Measurements from ENCODE around the gene CD81.

CD81 gene

DNA sequence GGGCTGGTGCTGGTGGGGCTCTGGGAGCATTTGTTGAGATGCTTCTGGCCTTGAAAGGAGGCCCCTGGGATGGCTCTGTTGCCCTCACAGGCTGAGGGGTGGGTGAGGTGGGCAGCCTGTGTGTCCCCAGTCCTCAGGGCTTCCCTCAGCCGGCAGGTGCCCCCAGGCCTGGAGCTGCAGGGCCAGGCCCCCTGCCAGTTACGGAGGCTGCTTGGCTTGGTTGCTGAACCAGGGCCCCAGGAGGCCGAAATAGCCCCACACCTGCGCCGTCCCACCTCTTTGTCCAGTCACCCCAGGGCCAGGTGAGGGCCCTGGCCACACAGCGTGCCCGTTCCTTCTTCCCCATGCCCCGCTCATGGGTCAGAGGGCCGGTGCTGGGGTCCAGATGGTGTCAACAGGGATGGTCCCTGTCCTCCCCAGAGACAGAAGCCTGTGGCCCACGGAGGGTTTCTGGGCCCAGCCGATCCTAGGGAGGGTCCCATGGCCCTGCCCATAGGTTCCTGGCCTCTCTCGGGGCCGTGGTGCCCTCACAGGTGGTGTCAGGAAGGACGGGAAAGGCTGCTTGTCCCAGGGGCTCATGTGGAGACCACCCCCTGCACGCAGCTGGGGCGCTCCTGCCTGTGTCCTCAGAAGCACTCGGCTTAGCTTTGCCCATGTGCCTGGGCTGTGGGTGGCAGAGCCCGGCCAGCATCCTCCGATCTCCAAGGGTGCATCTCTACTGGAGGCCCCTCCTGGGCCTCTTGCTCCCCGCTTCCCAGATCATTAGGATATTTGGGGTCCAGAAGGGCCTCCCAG lies 14.3 kb downstream of the CD81 start:
- DNase-seq: no peak

DNA sequence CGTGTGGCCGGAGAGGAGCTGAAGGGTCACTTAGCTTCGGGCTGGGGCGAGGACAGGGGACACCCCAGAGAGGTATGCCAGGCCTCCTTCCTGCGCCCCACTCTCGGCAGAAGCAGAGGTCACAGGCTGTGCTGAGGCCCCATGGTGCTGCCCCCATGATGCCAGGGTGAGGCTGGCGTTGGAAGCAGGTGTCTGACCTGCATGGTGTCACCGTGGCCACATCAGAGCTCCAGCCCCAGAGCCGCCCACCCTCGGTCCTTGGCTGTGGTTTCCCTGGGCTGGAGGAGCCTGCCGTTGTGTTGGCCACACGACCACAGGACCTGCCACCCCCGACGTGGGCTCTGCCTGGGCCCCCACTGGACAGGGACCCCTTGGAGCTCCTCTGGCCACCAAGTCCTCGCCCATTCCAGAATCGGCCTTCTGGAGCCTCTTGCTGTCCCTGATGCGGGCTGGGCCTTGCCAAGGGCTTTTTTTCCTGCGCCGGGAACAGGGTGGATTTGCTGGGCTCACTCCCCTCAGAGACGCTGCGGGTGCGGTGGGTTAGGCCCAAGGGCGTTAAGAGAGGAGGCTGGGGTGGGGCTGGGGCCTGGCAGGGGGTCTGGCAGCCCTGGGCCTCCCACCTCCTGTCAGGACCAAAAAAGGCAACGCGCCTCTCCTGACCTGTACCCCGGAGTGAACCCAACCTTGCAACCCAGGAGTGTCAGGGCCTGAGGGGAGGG lies 15.3 kb downstream of the CD81 start:
- no peak for DNase-seq

DNA sequence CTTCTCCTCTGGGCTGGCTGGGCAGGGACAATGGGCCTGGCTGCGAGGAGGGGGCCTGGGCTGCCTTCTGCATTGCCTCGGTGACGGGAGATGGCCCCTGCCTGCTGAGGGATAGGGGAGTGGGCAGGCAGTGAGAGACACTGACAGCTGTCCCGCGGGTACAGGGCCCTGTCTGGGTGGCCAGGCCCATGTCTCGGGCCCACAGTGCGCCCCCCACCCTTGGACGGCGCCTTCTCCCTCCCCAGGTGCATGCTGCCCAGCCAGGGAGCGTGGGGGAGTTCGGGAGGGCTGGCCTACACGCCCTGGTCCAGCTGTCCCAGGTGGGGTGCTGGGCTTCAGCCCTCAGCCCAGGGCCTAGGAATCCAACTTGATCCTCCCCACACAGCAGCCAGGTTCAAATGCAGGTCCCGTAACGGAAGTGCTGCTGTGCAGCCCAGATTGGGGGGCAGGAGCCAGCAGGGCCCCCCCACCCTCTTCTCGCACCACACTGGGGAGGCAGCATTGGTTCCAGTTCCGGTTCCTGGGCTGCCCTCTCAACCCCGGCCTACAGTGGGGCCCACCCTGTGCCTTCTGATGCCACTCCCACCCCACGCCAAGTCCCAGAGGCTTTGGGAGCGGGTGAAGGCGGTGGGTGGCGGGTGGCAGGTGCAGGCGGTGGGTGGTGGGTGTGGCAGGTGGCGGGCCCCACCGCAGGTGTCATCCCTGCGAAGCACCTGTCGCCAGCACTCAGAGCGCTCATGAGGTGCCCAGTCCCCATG lies 16.2 kb downstream of the CD81 start:
- DNase-seq: no peak

DNA sequence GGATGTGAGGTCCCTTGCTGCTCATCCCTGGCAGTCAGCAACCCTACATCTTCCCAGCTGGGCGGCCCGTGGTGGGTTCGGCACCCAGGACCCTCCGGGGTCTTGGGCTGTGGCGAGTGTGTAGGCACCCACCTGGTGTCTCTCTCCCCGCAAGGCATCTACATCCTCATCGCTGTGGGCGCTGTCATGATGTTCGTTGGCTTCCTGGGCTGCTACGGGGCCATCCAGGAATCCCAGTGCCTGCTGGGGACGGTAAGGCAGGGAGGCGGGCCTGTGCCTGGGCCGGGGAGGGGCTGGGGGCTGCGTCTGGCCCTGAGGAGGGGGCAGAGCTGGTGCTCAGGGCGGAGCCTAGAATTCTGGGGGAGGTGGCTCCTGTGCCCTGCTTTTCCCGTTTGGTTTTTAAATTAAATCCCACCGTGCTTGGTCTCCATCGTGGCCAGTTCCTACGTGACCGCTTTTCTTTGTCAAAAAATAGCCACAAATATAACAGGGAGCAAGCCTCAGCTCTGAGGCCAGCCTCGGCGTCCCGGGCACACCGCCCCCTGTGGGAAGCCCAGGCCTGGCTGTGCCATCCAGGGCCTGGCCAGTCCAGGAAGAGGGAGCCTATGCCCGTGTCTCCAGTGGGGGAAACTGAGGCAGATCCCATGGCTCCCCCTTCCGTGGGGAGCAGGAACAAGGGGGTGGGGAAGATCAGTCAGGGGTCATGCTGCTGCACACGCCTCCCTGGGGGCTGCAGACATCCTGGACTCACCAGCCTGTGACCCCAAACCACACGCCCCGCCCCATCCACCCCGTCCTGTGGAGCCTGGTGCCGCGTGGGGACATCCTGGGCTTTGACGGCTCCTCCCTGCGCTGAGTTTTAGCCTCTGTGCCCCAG lies 17.1 kb downstream of the CD81 start:
- DNase-seq: no peak

DNA sequence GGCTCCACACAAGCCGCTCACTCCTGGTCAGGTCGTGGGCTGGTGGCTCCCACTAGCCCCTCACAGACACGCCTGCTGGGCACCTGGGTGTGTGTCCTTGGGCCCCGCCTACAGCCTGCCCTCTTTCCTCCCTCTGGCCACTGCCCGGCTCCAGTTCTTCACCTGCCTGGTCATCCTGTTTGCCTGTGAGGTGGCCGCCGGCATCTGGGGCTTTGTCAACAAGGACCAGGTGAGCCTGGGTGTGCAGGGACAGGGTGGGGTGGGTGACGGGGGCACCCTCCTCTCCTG lies 17.7 kb downstream of the CD81 start:
- DNase-seq: no peak

DNA sequence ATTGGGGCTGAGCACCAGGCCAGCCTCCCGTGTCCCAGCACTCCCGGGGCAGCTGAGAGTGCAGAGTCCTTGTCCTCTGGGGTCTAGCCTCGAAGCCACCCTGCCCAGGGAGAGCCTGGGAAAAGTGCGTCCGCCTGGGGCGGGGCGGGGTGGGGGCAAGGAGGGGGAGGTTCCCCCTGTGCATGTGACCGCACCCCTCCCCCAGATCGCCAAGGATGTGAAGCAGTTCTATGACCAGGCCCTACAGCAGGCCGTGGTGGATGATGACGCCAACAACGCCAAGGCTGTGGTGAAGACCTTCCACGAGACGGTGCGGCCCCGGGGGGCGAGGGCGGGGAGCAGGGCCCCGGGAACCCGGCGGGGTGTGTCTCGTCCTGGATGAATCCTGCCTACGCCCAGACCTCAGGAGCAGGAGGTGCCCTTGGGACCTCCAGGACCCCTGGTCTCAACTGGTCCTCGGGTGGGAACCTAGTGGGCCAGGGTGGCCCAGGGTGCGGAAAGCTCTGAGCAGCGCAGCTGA lies 18.2 kb downstream of the CD81 start:
- no peak for DNase-seq

DNA sequence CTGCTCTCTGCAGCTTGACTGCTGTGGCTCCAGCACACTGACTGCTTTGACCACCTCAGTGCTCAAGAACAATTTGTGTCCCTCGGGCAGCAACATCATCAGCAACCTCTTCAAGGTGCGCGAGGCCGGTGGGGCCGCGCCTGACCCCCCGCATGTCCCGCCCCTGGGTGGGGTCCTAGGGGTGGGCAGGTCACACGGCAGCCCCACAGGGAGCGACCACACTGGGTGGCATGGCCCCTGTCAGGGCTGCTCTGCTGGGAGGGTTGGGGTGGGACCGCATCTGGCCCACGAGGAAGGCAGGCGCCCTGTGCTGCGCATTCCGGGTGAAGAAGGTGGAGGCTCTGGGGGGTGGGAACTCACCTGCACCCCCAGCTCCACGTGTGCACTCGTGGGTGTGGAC lies 18.7 kb downstream of the CD81 start:
- no peak for DNase-seq

DNA sequence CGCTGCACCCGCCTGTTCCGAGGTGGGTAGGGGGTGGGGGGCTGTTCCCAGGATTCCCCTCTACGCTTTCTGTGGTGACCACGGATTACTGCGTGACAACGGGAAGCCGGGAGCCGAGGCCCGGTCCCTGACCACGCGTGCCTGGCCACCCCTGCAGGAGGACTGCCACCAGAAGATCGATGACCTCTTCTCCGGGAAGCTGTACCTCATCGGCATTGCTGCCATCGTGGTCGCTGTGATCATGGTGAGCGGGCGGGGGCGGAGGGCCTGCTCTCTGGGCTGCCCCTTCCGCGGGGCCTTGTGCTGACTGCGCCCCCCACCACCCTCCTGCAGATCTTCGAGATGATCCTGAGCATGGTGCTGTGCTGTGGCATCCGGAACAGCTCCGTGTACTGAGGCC lies 19.4 kb downstream of the CD81 start:
- no peak for DNase-seq

DNA sequence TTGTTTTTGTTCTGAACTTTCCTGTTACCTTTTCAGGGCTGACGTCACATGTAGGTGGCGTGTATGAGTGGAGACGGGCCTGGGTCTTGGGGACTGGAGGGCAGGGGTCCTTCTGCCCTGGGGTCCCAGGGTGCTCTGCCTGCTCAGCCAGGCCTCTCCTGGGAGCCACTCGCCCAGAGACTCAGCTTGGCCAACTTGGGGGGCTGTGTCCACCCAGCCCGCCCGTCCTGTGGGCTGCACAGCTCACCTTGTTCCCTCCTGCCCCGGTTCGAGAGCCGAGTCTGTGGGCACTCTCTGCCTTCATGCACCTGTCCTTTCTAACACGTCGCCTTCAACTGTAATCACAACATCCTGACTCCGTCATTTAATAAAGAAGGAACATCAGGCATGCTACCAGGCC lies 19.9 kb downstream of the CD81 start:
- no peak for DNase-seq

DNA sequence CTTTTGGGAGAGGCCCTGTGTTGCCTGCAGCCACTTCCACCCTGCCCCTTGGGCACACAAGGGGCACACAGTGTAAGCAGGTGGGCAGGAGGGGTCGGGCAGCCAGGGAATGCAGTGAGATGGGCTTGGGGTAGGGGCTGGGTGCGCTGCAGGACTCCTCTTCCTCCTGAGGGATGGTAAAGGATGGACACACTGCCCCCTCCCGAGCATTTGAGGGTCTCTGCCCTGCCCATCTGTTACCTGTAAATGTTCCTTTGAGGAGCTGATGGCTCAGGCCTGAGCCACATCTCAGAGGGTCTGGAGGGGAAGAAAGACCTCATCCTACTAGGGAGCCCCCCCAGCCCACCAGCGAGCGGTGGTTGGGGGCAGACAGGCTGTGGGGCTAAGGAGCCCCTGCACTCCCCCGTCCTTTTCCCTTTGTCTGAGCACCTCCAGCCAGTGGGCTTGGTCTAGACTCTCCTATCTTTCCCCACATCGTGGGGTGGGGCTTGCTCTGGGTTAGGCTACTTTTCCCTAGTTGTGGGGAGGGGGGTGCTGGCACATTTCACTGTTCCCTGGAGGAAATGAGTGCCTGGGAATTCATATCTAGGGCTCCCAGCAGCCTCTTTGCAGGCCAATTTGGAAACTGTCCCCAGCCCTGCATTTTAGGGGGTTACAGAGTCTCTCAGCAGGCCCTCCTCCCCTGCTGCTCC lies 21.7 kb downstream of the CD81 start:
- no peak for DNase-seq

DNA sequence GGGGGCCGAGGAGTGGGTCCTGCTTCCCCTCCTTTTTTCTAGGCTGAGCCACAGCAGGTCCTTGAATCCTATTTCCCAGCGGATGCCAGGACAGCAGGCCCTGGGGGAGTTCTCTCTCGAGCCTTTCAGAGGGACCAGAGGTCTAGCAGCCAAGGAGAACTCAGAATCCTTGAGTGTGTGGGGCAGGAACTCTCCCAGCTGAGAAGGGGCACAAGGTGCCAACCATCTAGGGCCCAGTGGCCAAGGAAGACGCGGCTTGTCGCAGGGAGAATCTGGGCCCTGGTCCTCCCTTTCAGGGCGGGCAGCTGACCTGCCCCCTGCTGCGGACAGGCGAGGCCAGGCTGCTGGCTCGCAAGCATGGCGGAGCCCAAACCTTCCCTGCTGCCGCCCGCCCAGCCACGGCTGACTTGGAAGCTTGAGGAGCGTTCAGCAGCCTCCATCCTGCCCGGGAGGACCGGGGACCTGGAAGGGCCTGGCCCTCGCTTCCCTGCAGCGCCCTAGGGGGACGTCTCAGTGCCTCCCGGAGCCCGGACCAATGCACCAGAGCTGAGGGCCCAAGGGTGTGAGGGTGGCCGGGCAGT lies 22.5 kb downstream of the CD81 start:
- DNase-seq: peak; percentile 19

DNA sequence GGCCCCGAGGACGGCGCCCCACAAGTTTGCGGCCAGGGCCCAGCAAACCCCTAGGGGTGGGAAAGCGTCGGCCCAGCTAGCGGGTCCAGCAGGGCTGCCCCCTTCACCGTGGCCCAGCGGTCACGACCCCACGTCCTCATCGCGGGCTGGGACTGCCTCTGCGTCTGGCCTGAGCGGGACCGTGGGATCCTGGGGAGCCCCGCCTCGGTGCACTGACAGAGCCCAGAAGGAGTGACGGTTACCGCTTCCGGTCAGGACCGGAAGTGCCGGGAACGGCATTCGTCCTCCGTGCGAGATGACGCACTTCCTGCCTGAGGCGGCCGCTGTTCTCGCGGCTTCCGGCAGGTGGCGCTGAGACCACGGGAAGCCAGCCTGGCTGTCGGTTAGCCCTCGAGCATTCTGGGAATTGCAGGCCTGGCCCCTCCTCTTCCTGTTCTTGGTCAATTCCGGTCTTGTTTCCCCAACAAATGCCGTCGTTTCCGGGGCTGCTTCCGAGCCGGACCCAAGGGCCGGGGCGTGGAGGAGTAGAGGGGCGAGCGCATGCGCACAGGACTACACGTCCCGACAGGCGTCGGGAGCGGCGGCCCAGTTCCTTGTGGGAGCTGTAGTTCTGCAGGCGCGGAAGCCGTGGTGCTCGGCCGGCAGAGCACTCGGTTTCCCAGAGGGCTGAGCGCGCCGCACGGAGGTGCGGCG lies 23.1 kb downstream of the CD81 start, which contains the start of gene TSSC4:
Gene TSSC4 (plus strand): TSS at position 682 of the 693 bp plus-strand sequence. CDS start 1,884 bp downstream, outside the sequence.
- DNase-seq: peak; percentile 99

DNA sequence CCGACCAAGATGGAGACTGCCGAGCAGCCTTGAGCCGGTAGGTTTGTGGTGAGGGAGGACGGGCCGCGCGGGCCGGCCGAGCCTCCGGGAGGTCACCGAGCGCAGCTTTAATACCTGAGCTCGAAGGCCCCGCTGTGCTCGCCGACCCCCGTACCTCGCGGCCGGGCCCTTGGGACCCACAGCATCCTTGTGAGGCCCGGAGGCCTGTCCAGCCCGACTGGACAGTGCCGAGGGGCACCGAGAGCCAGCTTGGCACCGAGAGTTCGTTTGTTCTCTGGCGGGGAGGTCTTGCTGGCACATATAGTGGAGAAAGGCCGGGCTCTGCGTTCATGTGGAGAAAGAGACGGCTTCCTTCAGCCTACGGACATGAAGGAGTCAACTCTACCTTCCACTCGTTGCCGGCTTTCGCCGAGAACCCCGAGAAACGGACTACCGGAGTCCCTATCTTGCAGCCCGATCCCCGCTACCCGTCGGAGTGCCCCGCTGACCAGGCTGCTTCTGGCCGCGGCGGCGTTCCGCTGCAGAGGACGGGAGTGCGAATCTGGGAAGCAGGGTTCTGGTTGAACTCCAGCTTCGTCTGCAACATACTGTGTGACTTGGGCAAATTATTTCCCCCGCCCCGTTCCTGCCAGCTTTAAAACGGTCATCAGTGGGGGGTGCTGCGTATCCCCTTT lies 23.8 kb downstream of the CD81 start:
- DNase-seq: no peak

DNA sequence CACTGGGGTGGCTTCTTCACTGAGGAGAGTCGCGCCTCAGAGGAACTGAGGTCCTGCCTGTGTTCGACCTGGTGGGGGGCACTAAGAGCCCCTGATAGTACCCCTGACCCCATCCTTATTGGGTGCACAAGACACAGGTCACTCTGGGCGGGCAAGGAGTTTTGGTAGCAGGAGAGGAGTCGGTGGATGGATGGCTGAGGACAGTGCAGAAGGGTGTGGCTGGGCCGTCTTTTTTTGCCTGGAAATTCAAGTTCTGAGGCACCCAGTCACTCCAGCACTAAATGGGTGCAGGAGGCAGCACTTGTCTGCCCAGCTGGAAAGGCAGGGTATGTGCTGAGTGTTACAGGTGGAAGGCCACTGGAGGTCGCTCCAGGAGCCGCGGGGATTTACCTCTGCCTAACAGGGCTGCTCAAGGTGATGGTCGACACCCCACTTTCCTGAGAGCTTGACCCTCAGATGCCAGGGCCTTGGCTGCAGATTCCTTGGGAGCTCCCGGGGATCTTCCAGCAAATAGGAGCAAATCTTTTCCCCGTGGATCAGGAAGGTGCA lies 24.4 kb downstream of the CD81 start:
- no peak for DNase-seq

DNA sequence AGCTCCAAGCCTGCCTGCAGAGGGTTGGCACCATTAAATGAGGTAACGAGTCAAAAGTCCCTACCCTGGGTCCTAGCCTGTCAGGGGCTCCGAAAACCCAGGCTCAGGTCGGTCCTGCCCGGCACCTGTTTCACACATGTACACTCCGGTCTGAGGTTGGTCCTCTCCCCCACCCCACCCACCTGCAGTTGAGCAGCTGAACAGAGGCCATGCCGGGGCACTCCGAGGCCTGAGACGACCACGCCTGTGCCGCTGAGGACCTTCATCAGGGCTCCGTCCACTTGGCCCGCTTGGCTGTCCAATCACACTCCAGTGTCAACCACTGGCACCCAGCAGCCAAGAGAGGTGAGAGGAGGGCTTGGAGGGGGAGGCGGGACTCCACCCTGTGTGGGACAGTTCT lies 25.0 kb downstream of the CD81 start:
- DNase-seq: no peak

DNA sequence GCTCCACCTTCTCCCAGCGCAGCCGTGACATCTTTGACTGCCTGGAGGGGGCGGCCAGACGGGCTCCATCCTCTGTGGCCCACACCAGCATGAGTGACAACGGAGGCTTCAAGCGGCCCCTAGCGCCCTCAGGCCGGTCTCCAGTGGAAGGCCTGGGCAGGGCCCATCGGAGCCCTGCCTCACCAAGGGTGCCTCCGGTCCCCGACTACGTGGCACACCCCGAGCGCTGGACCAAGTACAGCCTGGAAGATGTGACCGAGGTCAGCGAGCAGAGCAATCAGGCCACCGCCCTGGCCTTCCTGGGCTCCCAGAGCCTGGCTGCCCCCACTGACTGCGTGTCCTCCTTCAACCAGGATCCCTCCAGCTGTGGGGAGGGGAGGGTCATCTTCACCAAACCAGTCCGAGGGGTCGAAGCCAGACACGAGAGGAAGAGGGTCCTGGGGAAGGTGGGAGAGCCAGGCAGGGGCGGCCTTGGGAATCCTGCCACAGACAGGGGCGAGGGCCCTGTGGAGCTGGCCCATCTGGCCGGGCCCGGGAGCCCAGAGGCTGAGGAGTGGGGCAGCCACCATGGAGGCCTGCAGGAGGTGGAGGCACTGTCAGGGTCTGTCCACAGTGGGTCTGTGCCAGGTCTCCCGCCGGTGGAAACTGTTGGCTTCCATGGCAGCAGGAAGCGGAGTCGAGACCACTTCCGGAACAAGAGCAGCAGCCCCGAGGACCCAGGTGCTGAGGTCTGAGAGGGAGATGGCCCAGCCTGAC lies 26.0 kb downstream of the CD81 start:
- DNase-seq: no peak

DNA sequence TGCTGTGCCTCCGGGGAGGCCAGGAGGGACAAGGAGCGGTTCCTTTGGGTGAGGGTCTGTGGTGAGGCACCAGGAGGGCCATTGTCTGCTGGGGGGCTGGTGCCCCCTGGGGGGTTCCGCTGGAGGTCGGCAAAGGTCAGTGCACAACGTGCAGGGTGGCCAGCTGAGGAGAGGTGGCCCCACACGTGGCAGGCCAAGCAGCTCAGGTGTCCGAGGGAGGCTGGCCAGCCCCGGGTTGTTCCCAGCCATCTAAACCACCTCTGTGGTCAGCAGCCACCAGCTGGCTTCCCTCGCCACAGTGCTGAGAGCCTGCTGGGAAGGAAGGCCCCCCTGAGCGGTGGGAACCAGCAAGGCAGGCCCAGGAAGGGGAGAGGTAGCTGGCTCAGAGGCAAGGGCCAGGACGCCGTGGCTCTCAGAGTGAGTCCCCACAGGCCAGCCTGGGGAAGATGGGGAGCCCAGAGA lies 27.7 kb downstream of the CD81 start:
- no peak for DNase-seq

DNA sequence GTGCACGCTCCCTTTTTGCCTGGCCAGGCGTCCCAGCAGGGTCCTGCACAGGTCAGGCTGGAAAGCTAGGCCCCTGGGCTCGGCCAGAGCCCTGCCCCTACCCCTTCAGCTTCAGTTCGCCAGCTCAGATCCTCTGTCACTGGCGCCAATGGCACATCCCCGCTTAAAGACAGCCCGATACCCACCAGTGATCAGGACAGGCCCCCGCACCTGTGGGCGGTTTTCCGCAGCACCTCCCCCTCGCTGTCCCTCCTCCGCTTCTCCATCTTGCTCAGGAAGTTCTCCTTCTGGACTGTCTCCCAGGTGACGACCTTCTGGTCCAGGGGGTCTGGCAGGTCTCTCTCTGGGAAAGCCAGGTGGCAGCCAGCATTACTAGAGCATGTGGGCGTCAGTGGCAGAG lies 29.3 kb downstream of the CD81 start:
- no peak for DNase-seq

DNA sequence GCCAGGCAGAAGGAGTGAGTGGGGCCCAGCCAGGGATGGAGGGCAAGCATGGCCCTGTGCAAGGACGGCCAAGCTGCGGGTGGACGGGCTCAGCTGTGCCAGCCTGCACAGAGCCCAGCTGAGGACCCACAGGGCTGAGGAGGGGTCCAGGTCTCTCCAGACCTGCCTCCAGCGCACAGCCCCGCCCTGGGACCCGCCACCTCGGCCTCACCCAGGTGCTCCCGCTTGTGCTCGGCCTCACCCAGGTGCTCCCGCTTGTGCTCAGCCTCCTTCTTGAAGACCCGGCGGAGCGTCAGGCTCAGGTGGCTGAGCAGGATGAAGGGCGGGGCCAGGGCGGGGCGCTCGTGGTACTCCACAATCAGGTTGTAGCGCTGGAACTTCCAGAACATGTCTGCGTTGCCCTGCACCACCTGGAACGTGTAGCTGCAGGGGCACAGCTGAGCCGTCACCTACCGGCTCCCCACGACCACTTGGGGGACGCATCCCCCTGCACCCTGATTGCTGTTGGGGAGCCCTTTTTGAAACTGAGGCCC lies 29.8 kb downstream of the CD81 start:
- DNase-seq: no peak

Data from effector CD4-positive, alpha-beta T cell (primary cell).